ENCODE measurements around the gene SIGLEC10.

The SIGLEC10 gene

GRCh38 chr19:51364200-51365106, 53.0 kb downstream of the SIGLEC10 start:
- H3K27ac ChIP-seq, result peak overlapping the region; percentile 93
- CTCF ChIA-PET, result no interaction called here
- POLR2A ChIA-PET (ENCODE audit: low non-redundant PET), result interaction anchor here (1.0 kb wide), 1 partner anchor 825 kb away, joined by 3 read pairs; no protein-coding TSS in a partner anchor

GRCh38 chr19:51361239-51361638, 56.2 kb downstream of the SIGLEC10 start:
- no peak for DNase-seq (ENCODE audit: low spot score)
- CTCF ChIA-PET, result interaction anchor here (0.6 kb wide), 1 partner anchor 111 kb away, joined by 3 read pairs; no protein-coding TSS in a partner anchor

More at GRCh38 chr19:51364200-51365106, 53.0 kb downstream of the SIGLEC10 start:
- DNase-seq (ENCODE audit: low spot score), result peak; percentile 41
- TF ChIP-seq, protein P1, sequence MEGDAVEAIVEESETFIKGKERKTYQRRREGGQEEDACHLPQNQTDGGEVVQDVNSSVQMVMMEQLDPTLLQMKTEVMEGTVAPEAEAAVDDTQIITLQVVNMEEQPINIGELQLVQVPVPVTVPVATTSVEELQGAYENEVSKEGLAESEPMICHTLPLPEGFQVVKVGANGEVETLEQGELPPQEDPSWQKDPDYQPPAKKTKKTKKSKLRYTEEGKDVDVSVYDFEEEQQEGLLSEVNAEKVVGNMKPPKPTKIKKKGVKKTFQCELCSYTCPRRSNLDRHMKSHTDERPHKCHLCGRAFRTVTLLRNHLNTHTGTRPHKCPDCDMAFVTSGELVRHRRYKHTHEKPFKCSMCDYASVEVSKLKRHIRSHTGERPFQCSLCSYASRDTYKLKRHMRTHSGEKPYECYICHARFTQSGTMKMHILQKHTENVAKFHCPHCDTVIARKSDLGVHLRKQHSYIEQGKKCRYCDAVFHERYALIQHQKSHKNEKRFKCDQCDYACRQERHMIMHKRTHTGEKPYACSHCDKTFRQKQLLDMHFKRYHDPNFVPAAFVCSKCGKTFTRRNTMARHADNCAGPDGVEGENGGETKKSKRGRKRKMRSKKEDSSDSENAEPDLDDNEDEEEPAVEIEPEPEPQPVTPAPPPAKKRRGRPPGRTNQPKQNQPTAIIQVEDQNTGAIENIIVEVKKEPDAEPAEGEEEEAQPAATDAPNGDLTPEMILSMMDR (conservative IDR thresholded peaks at IDR 0.05; ENCODE audit: low read depth), result no peak

More at GRCh38 chr19:51361239-51361638, 56.2 kb downstream of the SIGLEC10 start:
- peak overlapping the region; percentile 83 for H3K27ac ChIP-seq
- POLR2A ChIA-PET (ENCODE audit: low non-redundant PET), result no interaction called here
- TF ChIP-seq, protein P1 (conservative IDR thresholded peaks at IDR 0.05; ENCODE audit: low read depth), result no peak
